Pancreas (tissue), 10 donors: ENCODE data around the gene RCOR1. TPM values are rescaled to one million over a fixed set of nuclear protein-coding genes. Genes with fewer than 3 reads are reported as not detected.
A peak's percentile ranks its signal among the peaks of the same experiment; 100 is the strongest.

Experiments
- ATAC-seq, 4 donors: fragments of 200-7000 bp; cut with Tn5 transposase; one replicate each; pipeline versions ENCODE4 v1.8.0 to v1.9.1; 2020; ENCODE audit warnings: mild to moderate bottlenecking in 4 of 4, moderate library complexity in 4 of 4
- DNase-seq, 6 donors: peaks; one replicate each; pipeline ENCODE4 v3.0.0-alpha.2; 2020
- FAIRE-seq: peaks from 2 replicates; lab custom pipeline; 2012; peaks lifted over from hg19 to GRCh38; lab: Jason Lieb, UNC
- H3K27ac ChIP-seq, 4 donors: fragments of 200-600 bp; sonication (generic); 1 replicate in 3 of 4; 2 replicates in 1 of 4; pipeline versions ENCODE4 v1.5.0 to v1.8.0; 2020
- H3K27me3 ChIP-seq, 4 donors: fragments of 200-600 bp; one replicate each; pipeline ENCODE4 v1.8.0; 2021
- H3K36me3 ChIP-seq, 3 donors: fragments of 200-600 bp; sonication (generic) in 1 of 3; one replicate each; pipeline versions ENCODE4 v1.5.0 to v1.8.0; 2020 to 2021
- H3K4me1 ChIP-seq, 3 donors: fragments of 200-600 bp; one replicate each; pipeline ENCODE4 v1.8.0; 2021
- H3K4me3 ChIP-seq, 4 donors: fragments of 200-600 bp; sonication (generic) in 2 of 4; one replicate each; pipeline versions ENCODE4 v1.5.0 to v1.8.0; 2020 to 2021
- H3K9me3 ChIP-seq, 4 donors: fragments of 200-600 bp; one replicate each; pipeline ENCODE4 v1.8.0; 2021
- CTCF ChIP-seq, 4 donors: fragments of 200-600 bp; sonication (generic) in 3 of 4; IDR thresholded peaks; one replicate each; pipeline versions ENCODE4 v1.5.0 to v1.8.0; 2021; ENCODE audit warnings: antibody characterized with exemption in 4 of 4
- WGBS, 2 donors: extraction: QIAGEN DNeasy Blood & Tissue Kit; methylation state at CpG; one replicate each; pipeline ENCODE4 v1.1.7; 2013; 5-methylcytosine and 5-hydroxymethylcytosine counted together
- intact Hi-C, 3 donors: fragments of 100-400 bp; cut with DNase I; formaldehyde crosslinking; loops; one replicate each; pipeline versions ENCODE4 v1.11.1 to v1.14.2; 2022
- polyA plus RNA-seq, 2 donors: library from polyadenylated mRNA; stranded (reverse); fragments of 200-250 nt; gene quantifications; one replicate each; pipeline ENCODE4 v1.2.3, GENCODE V29; 2013
- total RNA-seq, 6 donors: library from RNA; stranded (reverse); fragmentation: NEBNext Ultra II Directional in 4 of 6; extraction: Animal tissue kit (Norgen Biotek cat#: 25700) in 4 of 6; gene quantifications; one replicate each; pipeline versions ENCODE4 v1.2.1 to v1.2.4, GENCODE V29; 2021 to 2023
- donor health status: healthy with polysubstance abuse.
- donor health status: DM: no; HTN: no; CAD: no; lungs with moderate emphysema.
- donor health status: DM: no; HTN: no; CAD: no.
- donor health status: control.
- donor health status: control.
- donor health status: Bipolar disorder and iron deficiency.
- donor health status: DM: yes; HTN: yes; CAD: no.
- donor health status: DM: no; HTN: no; CAD: no.
- donor health status: DM: no; HTN: no; CAD: no.
- donor health status: DM: yes; HTN: yes; CAD: no.

The RCOR1 gene
- total and polyA plus RNA-seq, 8 donors = 2.8 to 13.5 (median 6.8) TPM

DNA sequence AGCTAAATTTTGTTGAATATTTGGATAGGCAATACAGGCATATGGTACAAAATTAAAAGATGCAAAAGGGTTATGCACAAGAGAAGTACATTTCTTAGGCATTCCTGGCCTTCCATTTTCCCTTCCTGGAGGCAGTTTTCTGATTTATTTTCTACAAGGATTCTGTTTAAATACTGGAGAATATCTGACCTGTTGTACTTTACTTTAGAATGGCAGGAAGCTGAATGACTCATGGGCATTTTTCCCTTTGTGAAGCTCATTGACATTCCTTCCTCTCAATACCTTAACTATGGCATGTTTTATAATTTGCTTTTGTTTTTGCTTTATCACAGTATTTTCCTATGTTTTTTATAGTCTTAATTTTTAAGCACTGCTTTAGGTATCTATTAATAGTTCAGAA lies 62.7 kb downstream of the RCOR1 start:
- no peak overlapping the region for H3K27ac ChIP-seq
- intact Hi-C loops = no loop called here
- no peaks in the 10 kb centered on the region for H3K27me3 ChIP-seq
- H3K4me1 ChIP-seq = peaks cover 5 to 18% (median 18%) of the 10 kb centered on the region in 3 donors
- no peak for TF ChIP-seq CTCF (IDR thresholded peaks at IDR 0.05)
- no peak overlapping the region for H3K4me3 ChIP-seq
- H3K36me3 ChIP-seq = no peaks in the 10 kb centered on the region
- ATAC-seq (peak in 3 of 4 donors; percentile 30 to 41 (median 31)), DNase-seq (no peak), FAIRE-seq (no peak)
- H3K9me3 ChIP-seq = no peaks in the 10 kb centered on the region

GRCh38 chr14:102659797-102660196 lies 67.3 kb downstream of the RCOR1 start:
- intact Hi-C loops = no loop called here
- no peaks in the 10 kb centered on the region for H3K27me3 ChIP-seq
- FAIRE-seq (no peak), ATAC-seq (no peak), DNase-seq (no peak)
- no peak overlapping the region for H3K27ac ChIP-seq
- H3K4me3 ChIP-seq = no peak overlapping the region
- WGBS, 2 donors = 66 to 75% methylated on average over 4 of the region's 4 CpGs
- no peaks in the 10 kb centered on the region for H3K9me3 ChIP-seq
- no peak for TF ChIP-seq CTCF (IDR thresholded peaks at IDR 0.05)
- peaks cover 0 to 13% (median 12%) of the 10 kb centered on the region in 3 donors for H3K4me1 ChIP-seq
- no peaks in the 10 kb centered on the region for H3K36me3 ChIP-seq

DNA sequence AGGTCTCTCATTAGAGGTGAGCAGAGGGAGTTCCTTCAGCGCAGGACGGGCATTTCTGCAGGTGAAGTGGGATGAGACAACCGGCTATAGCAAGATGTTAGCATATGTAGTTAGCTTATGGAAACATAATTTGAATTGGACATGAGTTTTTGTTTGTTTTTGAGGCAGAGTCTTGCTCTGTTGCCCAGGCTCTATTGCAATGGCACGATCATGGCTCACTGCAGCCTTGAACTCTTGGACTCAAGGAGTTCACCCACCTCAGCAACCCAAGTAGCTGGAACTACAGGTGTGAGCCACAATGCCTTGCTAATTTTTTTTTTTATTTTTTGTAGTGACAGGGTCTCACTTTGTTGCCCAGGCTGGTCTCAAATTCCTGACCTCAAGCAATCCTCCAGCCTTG lies 69.2 kb downstream of the RCOR1 start:
- no peak for TF ChIP-seq CTCF (IDR thresholded peaks at IDR 0.05)
- Histone ChIP-seq H3K9me3 (no peaks in the 10 kb centered on the region), H3K27me3 (no peaks in the 10 kb centered on the region), H3K36me3 (no peaks in the 10 kb centered on the region), H3K4me1 (peaks cover 0 to 20% (median 8%) of the 10 kb centered on the region in 3 donors), H3K4me3 (no peak overlapping the region), H3K27ac (no peak overlapping the region)
- no peak for DNase-seq
- FAIRE-seq = no peak
- no peak for ATAC-seq
- intact Hi-C loops = no loop called here
- WGBS, 2 donors = 79 to 88% methylated on average over 4 of the region's 4 CpGs

DNA sequence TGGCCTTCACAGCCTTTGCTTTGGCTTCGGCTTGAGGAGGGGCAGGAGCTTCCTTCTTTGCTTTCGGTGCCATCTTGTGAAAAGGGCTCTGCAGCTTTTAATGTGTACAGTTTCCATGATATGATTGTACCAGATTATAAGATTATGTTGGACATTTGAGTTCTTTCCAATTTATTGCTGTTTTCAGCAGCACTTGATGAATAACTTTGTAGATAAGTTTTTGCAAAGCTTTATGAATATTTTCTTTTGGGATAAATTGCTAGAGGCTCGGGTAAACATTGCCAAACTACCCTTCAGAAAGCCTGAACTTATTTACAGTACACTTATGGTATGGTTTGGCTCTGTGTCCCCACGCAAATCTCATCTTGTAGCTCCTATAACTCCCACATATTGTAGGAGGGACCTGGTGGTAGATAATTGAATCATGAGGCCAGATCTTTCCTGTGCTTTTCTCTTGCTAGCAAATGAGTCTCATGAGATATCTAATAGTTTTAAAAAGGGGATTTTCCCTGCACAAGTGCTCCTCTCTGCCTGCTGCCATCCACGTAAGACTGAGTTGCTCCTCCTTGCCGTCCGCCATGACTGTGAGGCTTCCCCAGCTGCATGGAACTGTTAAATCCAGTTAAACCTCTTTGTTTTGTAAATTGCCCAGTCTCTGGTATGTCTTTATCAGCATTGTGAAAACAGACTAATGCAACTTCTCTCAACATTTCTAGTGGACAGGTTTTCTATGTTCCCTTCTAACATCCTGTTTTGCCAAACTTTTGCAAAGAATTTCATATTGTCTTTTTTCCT lies 70.4 kb downstream of the RCOR1 start:
- intact Hi-C loops = no loop called here
- DNase-seq = no peak
- no peaks in the 10 kb centered on the region for H3K27me3 ChIP-seq
- H3K9me3 ChIP-seq = no peaks in the 10 kb centered on the region
- H3K4me1 ChIP-seq = peaks cover 0 to 20% (median 8%) of the 10 kb centered on the region in 3 donors
- no peak for TF ChIP-seq CTCF (IDR thresholded peaks at IDR 0.05)
- no peak for FAIRE-seq
- H3K4me3 ChIP-seq = no peak overlapping the region
- ATAC-seq = no peak
- H3K27ac ChIP-seq = no peak overlapping the region
- no peaks in the 10 kb centered on the region for H3K36me3 ChIP-seq
- WGBS, 2 donors = 75 to 78% methylated on average over 7 of the region's 7 CpGs

DNA sequence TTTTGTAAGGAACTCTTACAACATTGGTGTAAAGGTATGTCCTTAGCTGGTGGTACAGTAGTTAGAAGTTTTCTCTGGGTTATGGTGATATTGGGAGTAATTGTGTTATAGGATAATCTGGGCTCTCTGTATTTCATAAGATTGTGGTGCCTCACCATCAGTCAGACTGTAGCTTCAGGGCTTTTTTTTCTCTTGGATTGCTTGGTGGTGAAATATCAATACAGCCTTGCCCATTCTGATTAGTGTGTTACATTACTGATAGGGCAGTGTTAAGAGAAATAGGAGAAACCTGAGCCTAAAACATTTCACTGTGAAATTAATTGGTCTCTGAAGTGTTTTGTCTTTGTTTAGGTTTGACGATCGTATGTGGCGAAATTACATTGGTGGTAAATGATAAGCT lies 71.0 kb downstream of the RCOR1 start:
- H3K36me3 ChIP-seq = no peaks in the 10 kb centered on the region
- intact Hi-C loops = no loop called here
- peaks cover 0 to 20% (median 8%) of the 10 kb centered on the region in 3 donors for H3K4me1 ChIP-seq
- FAIRE-seq (no peak), ATAC-seq (peak in 2 of 4 donors; percentile 48 to 52), DNase-seq (no peak)
- no peak for TF ChIP-seq CTCF (IDR thresholded peaks at IDR 0.05)
- H3K27ac ChIP-seq = no peak overlapping the region
- 29% methylated on average over 3 of the region's 3 CpGs for WGBS, 2 donors
- no peaks in the 10 kb centered on the region for H3K27me3 ChIP-seq
- no peak overlapping the region for H3K4me3 ChIP-seq
- no peaks in the 10 kb centered on the region for H3K9me3 ChIP-seq
